HG02798 (cell line): Measurements from ENCODE around the gene SPTBN4.
"Not testable (repeated sequence)": the region's sequence is repeated elsewhere in the genome, so short reads cannot be mapped to it uniquely, and the experiment has no call there.

Source experiments
- ATAC-seq: cut with Tn5 transposase; IDR thresholded peaks from one replicate; pipeline ENCODE4 v1.9.1; 2021; ENCODE audit warnings: mild to moderate bottlenecking; ENCODE audit not compliant: unreplicated experiment, poor library complexity

The SPTBN4 gene

GRCh38 chr19:40466985-40467734 is at the start of gene SPTBN4:
Gene SPTBN4 (plus strand): TSS chr19:40467001. CDS start chr19:40472622, 5,621 bp downstream.
- ATAC-seq = no peak

DNA sequence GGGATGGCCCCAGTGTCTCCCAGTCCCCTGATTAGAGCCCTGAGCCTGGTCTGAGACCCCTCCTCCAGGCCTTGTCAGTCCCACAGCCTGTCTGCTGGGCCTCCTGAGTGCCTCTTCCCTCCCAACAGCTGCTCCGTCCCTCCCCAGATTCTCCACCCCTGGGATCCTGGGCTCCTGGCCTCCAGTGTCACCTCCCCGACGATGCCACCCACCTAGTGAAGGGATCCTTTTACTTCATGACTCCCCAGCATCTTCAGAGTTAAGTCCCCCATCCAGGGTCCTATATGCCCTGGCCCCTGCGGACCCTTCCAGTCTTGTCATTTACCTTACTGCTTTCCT is 49.2 kb upstream of the SPTBN4 start:
- no peak for ATAC-seq

DNA sequence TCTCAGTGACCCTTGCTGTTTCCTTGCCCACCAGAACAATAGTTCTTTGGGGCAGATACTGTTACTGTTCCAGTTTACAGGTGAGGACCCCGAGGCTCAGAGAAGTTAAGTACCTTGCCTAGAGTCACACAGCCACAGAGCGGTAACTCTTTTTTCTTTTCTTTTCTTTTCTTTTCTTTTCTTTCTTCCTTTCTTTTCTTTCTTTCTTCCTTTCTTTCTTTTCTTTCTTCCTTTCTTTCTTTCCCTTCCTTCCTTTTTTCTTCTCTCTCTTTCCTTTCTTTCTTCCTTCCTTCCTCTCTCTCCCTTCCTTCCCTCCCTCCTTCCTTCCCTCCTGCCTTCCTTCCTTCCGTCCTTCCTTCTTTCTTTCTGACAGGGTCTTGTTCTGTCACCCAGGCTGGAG is 48.8 kb upstream of the SPTBN4 start:
- no peak for ATAC-seq

GRCh38 chr19:40419066-40419612 is 47.7 kb upstream of the SPTBN4 start:
- ATAC-seq = no peak

DNA sequence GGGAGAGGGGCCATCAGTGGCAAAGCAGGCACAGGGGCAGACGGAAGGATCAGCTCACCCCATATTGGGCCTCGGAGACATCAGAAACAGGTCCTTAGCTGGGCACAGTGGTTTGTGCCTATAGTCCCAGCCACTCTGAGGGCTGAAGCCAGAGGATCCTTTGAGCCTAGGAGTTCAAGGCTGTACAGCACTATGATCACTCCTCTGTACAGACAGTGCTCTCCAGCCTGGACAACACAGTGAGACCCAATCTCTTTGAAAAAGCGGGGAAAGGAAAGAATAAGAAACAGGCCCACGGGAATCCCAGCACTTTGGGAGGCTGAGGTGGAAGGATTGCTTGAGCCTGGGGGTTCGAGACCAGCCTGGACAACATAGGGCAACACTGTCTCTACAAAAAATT is 47.0 kb upstream of the SPTBN4 start:
- no peak for ATAC-seq

DNA sequence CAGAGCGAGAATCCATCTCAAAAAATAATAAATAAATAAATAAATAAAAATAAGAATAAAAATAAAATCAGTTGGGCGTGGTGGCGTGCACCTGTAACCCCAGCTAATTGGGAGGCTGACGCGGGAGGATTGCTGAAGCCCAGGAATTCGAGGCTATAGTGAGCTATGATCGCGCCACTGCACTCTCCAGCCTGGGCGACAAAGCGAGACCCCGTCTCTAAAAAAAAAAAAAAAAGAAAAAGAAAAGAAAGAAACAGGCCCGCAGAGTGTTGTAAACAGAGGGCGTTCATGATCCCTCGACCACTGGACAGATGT is 46.4 kb upstream of the SPTBN4 start:
- ATAC-seq = no peak

DNA sequence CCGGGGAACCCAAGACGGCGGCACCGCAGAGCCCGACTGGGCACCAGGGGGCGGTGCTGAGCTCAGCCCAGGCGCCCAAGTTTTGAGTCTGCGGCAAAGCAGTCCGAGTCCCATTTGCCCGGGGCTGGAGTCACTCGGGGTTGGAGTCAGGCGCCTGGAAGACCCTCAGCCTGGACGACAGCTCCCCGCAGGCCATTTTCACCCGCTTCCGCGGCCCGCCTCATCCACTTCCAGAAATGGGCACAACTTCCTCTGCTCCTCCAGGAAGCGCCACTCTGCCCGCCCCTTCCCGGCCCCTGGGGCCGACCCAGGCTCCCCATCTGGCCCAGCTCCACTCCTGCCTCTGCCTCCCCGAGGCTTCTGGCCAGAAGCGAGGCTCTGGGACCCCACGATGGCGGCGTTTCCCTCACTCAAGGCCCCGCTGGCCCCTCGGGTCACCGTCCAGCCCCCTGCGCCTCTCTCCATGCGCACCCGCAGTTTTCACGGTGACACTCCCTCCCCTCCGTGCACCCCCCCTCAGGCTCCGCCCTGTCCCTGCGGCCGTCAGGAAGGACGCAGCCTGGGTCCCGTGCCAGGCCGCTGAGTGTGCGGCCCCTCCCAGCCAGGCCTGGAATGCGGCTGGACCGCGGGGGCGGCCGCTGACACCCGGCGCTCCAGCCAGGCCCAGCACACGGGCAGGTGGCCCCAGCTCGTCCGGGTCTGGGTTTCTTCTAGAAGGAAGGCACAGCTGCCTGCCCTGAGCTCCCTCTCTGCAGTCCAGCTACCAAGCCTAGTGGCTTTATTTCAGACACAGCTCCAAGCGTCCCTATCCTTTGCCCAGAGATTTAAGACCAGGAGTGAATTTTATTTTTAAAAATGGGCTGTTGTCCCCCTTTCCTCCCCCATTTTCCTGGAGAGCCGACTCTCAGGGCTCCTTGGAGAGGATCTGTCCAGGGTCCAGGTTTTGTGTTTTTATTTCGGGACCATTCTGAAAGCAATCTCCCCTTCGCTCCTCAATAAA is 45.7 kb upstream of the SPTBN4 start:
- ATAC-seq = peak; percentile 31

- ATAC-seq = no peak
Observed at GRCh38 chr19:40421993-40422747, 44.6 kb upstream of the SPTBN4 start.

- no peak for ATAC-seq
Observed at GRCh38 chr19:40422748-40423566, 43.8 kb upstream of the SPTBN4 start.

- ATAC-seq = no peak
Observed at GRCh38 chr19:40423938-40424337, 42.9 kb upstream of the SPTBN4 start.

- no peak for ATAC-seq
Observed at GRCh38 chr19:40424637-40425449, 42.0 kb upstream of the SPTBN4 start.

GRCh38 chr19:40425450-40426287 is 41.1 kb upstream of the SPTBN4 start, which contains the start of gene SERTAD1:
Gene SERTAD1 (minus strand): TSS chr19:40425992. CDS start chr19:40423546, 2,446 bp downstream.
- ATAC-seq = peak; percentile 87

DNA sequence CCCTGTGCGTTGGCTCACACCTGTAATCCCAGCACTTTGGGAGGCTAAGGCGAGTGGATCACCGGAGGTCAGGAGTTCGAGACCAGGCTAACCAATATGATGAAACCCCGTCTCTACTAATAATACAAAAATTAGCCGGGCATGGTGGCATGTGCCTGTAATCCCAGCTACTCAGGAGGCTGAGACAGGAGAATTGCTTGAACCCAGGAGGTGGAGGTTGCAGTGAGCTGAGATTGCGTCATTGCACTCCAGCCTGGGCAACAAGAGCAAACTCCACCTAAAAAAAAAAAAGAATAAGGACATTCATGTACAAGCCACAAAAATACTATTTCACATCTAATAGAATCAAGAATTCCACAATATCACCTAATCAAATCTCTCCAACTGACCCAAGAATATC is 38.6 kb upstream of the SPTBN4 start:
- not testable (repeated sequence) for ATAC-seq

GRCh38 chr19:40430242-40430641 is 36.6 kb upstream of the SPTBN4 start:
- not testable (repeated sequence) for ATAC-seq

- ATAC-seq = no peak
Observed at GRCh38 chr19:40431698-40432097, 35.1 kb upstream of the SPTBN4 start.

GRCh38 chr19:40432760-40433159 is 34.0 kb upstream of the SPTBN4 start:
- not testable (repeated sequence) for ATAC-seq

DNA sequence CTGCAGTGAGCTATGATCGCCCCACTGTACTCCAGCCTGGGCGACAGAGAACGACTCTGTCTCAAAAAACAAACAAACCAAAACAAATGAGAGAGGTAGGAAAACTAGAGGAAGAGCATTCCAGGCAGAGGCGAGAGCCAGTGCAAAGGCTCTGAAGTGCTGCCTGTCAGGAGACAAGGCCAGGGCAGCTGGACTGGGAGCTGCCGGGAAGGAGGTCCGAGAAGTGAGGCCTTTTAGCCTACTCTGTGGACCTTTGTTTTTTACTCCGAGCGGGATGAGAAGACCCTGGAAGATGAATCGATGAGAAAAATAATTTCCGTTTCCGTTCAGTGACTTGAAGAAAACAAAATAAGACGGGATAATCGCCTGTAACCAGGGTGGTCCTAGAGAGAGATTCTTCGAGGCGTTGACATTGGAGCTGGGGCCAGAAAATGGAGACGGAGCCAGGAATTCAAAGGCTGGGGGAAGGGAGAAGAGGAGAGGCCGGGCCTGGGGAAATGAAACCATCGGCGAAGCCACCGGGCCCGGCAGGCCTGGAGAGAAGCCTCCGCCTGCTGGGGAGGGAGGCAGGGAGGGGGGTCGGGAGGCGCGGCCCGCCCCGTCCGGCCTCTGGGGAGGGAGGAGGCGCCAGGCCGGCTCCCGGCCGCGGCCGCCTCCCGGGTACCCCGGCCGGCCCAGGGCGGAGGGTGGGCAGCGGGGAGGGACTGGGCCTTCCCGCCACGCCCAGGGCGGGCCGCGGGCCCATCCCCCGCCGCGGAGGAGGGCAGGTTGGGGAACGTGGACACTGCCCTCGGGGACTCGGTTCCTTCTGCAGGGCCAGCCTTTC is 33.2 kb upstream of the SPTBN4 start:
- peak; percentile 71 for ATAC-seq
